Colonic mucosa (tissue), 4 donors: ENCODE measurements around the gene IFT43. TPM values are rescaled to one million over a fixed set of nuclear protein-coding genes. Genes with fewer than 3 reads are reported as not detected.

Source experiments
- DNase-seq: peaks from one replicate; pipeline ENCODE4 v3.0.0-alpha.2; 2020
- H3K27ac ChIP-seq: fragments of 200-600 bp; one replicate; pipeline ENCODE4 v1.8.0; 2021
- H3K27me3 ChIP-seq: fragments of 200-600 bp; one replicate; pipeline ENCODE4 v1.8.0; 2021
- H3K36me3 ChIP-seq: fragments of 200-600 bp; one replicate; pipeline ENCODE4 v1.8.0; 2021
- H3K4me1 ChIP-seq: fragments of 200-600 bp; one replicate; pipeline ENCODE4 v1.8.0; 2021; ENCODE audit warnings: mild to moderate bottlenecking
- H3K4me3 ChIP-seq: fragments of 200-600 bp; one replicate; pipeline ENCODE4 v1.8.0; 2021
- H3K9ac ChIP-seq, 2 donors: one replicate each; pipeline ENCODE4 v1.7.0; 2013; ENCODE audit warnings: control low read depth in 2 of 2, low read depth in 2 of 2, low read length in 2 of 2
- H3K9me3 ChIP-seq: fragments of 200-600 bp; one replicate; pipeline ENCODE4 v1.8.0; 2021
- CTCF ChIP-seq: fragments of 200-600 bp; IDR thresholded peaks from one replicate; pipeline ENCODE4 v1.8.0; 2022; ENCODE audit warnings: antibody characterized with exemption, mild to moderate bottlenecking
- intact Hi-C: fragments of 100-400 bp; cut with DNase I; formaldehyde crosslinking; loops from one replicate; pipeline ENCODE4 v1.14.1; 2022
- total RNA-seq, 2 donors: library from RNA; stranded (reverse); fragmentation: NEBNext Ultra II Directional in 1 of 2; extraction: Animal tissue kit (Norgen Biotek cat#: 25700) in 1 of 2; gene quantifications; one replicate each; pipeline ENCODE4 v1.2.1, GENCODE V29; 2021
- donor health status: healthy.
- donor health status: DM: no; HTN: no; CAD: no.
- donor health status: DM: no; HTN: no; CAD: no.

IFT43 gene
- total RNA-seq, 2 donors from 2014 or later, result 26.5 to 26.6 TPM

GRCh38 chr14:76117789-76118484 is 132.4 kb downstream of the IFT43 start:
- Histone ChIP-seq H3K4me3 (no peak overlapping the region), H3K9ac (no peak overlapping the region), H3K9me3 (no peaks in the 10 kb centered on the region), H3K27ac (no peak overlapping the region), H3K36me3 (no peaks in the 10 kb centered on the region), H3K4me1 (no peaks in the 10 kb centered on the region), H3K27me3 (no peaks in the 10 kb centered on the region)
- TF ChIP-seq CTCF, result no peak
- intact Hi-C loops, result no loop called here
- DNase-seq, result no peak

GRCh38 chr14:76118594-76118993 is 133.0 kb downstream of the IFT43 start:
- Histone ChIP-seq H3K9me3 (no peaks in the 10 kb centered on the region), H3K4me3 (no peak overlapping the region), H3K9ac (no peak overlapping the region), H3K36me3 (no peaks in the 10 kb centered on the region), H3K27ac (no peak overlapping the region), H3K27me3 (no peaks in the 10 kb centered on the region), H3K4me1 (no peaks in the 10 kb centered on the region)
- no peak for TF ChIP-seq CTCF
- intact Hi-C loops, result no loop called here
- no peak for DNase-seq

GRCh38 chr14:76121089-76121748 is 135.7 kb downstream of the IFT43 start:
- Histone ChIP-seq H3K36me3 (no peaks in the 10 kb centered on the region), H3K4me1 (no peaks in the 10 kb centered on the region), H3K9ac (no peak overlapping the region), H3K27me3 (no peaks in the 10 kb centered on the region), H3K9me3 (no peaks in the 10 kb centered on the region), H3K4me3 (no peak overlapping the region), H3K27ac (no peak overlapping the region)
- TF ChIP-seq CTCF, result no peak
- no peak for DNase-seq
- intact Hi-C loops, result no loop called here

- DNase-seq, result no peak
- H3K4me3 ChIP-seq, result no peak overlapping the region
- no peak overlapping the region for H3K9ac ChIP-seq
- H3K27ac ChIP-seq, result no peak overlapping the region
- H3K9me3 ChIP-seq, result no peaks in the 10 kb centered on the region
- H3K27me3 ChIP-seq, result no peaks in the 10 kb centered on the region
- H3K4me1 ChIP-seq, result no peaks in the 10 kb centered on the region
- no peak for TF ChIP-seq CTCF
- H3K36me3 ChIP-seq, result no peaks in the 10 kb centered on the region
- intact Hi-C loops, result no loop called here
Measured at GRCh38 chr14:76123426-76124225, 138.1 kb downstream of the IFT43 start.

- intact Hi-C loops, result no loop called here
- Histone ChIP-seq H3K36me3 (no peaks in the 10 kb centered on the region), H3K9me3 (no peaks in the 10 kb centered on the region), H3K9ac (no peak overlapping the region), H3K27me3 (no peaks in the 10 kb centered on the region), H3K4me1 (no peaks in the 10 kb centered on the region), H3K27ac (no peak overlapping the region), H3K4me3 (no peak overlapping the region)
- TF ChIP-seq CTCF, result no peak
- DNase-seq, result no peak
Measured at GRCh38 chr14:76125511-76125910, 139.9 kb downstream of the IFT43 start.
